Liver (tissue), 9 donors: ENCODE results near the gene LRRC70. TPM values are rescaled to one million over a fixed set of nuclear protein-coding genes. Genes with fewer than 3 reads are reported as not detected.

Experiments used
- DNase-seq: peaks from one replicate; pipeline ENCODE4 v3.0.0-alpha.2; 2017; ENCODE audit warnings: low spot score
- H3K27ac ChIP-seq, 2 donors: one replicate each; pipeline ENCODE4 v1.7.0; 2013; ENCODE audit warnings: inconsistent platforms in 2 of 2, low read length in 2 of 2, control low read depth in 1 of 2, low read depth in 1 of 2, mild to moderate bottlenecking in 1 of 2
- H3K27me3 ChIP-seq, 4 donors: one replicate each; pipeline versions ENCODE4 v1.6.1 to v1.7.0; 2013; ENCODE audit warnings: low read length in 3 of 4, inconsistent platforms in 1 of 4, mild to moderate bottlenecking in 1 of 4, moderate library complexity in 1 of 4; ENCODE audit not compliant: control insufficient read depth in 4 of 4, insufficient read depth in 4 of 4
- H3K36me3 ChIP-seq, 4 donors: one replicate each; pipeline versions ENCODE4 v1.6.1 to v1.7.0; 2013; ENCODE audit warnings: low read length in 3 of 4, mild to moderate bottlenecking in 3 of 4, low read depth in 1 of 4, moderate library complexity in 1 of 4; ENCODE audit not compliant: control insufficient read depth in 4 of 4, insufficient read depth in 3 of 4
- H3K4me1 ChIP-seq, 4 donors: one replicate each; pipeline versions ENCODE4 v1.6.1 to v1.7.0; 2013; ENCODE audit warnings: low read length in 3 of 4, mild to moderate bottlenecking in 3 of 4, moderate library complexity in 1 of 4; ENCODE audit not compliant: control insufficient read depth in 4 of 4, insufficient read depth in 4 of 4
- H3K4me3 ChIP-seq, 3 donors: one replicate each; pipeline versions ENCODE4 v1.6.1 to v1.7.0; 2013; ENCODE audit warnings: low read length in 3 of 3, control low read depth in 1 of 3, low read depth in 1 of 3, mild to moderate bottlenecking in 1 of 3
- H3K9ac ChIP-seq, 2 donors: one replicate each; pipeline ENCODE4 v1.7.0; 2013; ENCODE audit warnings: low read length in 2 of 2, mild to moderate bottlenecking in 2 of 2, moderate library complexity in 2 of 2, control low read depth in 1 of 2, low read depth in 1 of 2
- H3K9me3 ChIP-seq, 4 donors: one replicate each; pipeline versions ENCODE4 v1.6.1 to v1.7.0; 2013; ENCODE audit warnings: low read length in 3 of 4; ENCODE audit not compliant: control insufficient read depth in 4 of 4
- EGR1 ChIP-seq, 2 donors: IDR thresholded peaks; 2 replicates each; pipeline ENCODE4 v1.6.1; 2016 to 2018; ENCODE audit warnings: antibody characterized with exemption in 2 of 2, low read depth in 2 of 2
- FOXA1 ChIP-seq: IDR thresholded peaks from 2 replicates; pipeline ENCODE4 v1.6.1; 2016; ENCODE audit warnings: antibody characterized with exemption
- FOXA2 ChIP-seq: IDR thresholded peaks from 2 replicates; pipeline ENCODE4 v1.6.1; 2016; ENCODE audit warnings: antibody characterized with exemption
- GABPA ChIP-seq, 2 donors: IDR thresholded peaks in 1 of 2; conservative IDR thresholded peaks in 1 of 2; 2 replicates each; pipeline ENCODE4 v1.6.1; 2016; ENCODE audit warnings: antibody characterized with exemption in 2 of 2, mild to moderate bottlenecking in 1 of 2, moderate library complexity in 1 of 2
- HNF4A ChIP-seq, 2 donors: conservative IDR thresholded peaks; 2 replicates each; pipeline ENCODE4 v1.6.1; 2016; ENCODE audit warnings: antibody characterized with exemption in 2 of 2, mild to moderate bottlenecking in 2 of 2
- HNF4G ChIP-seq: IDR thresholded peaks from 2 replicates; pipeline ENCODE4 v1.6.1; 2016; ENCODE audit warnings: antibody characterized with exemption
- JUND ChIP-seq, 2 donors: IDR thresholded peaks; 2 replicates each; pipeline ENCODE4 v1.6.1; 2016; ENCODE audit warnings: antibody characterized with exemption in 2 of 2
- NR2F2 ChIP-seq: IDR thresholded peaks from 2 replicates; pipeline ENCODE4 v1.6.1; 2016; ENCODE audit warnings: antibody characterized with exemption
- RAD21 ChIP-seq, 2 donors: IDR thresholded peaks; 2 replicates each; pipeline ENCODE4 v1.6.1; 2016; ENCODE audit warnings: antibody characterized with exemption in 2 of 2, mild to moderate bottlenecking in 2 of 2
- RXRA ChIP-seq, 2 donors: IDR thresholded peaks; 2 replicates each; pipeline ENCODE4 v1.6.1; 2017 to 2018; ENCODE audit warnings: antibody characterized with exemption in 2 of 2, mild to moderate bottlenecking in 1 of 2
- SP1 ChIP-seq: IDR thresholded peaks from 2 replicates; pipeline ENCODE4 v1.6.1; 2018; ENCODE audit warnings: antibody characterized with exemption, mild to moderate bottlenecking
- TAF1 ChIP-seq: conservative IDR thresholded peaks from 2 replicates; pipeline ENCODE4 v1.6.1; 2016; ENCODE audit warnings: antibody characterized with exemption, mild to moderate bottlenecking
- YY1 ChIP-seq: IDR thresholded peaks from 2 replicates; pipeline ENCODE4 v1.6.1; 2016; ENCODE audit warnings: antibody characterized with exemption, mild to moderate bottlenecking
- WGBS: extraction: QIAGEN DNeasy Blood & Tissue Kit; methylation state at CpG from one replicate; pipeline ENCODE4 v1.1.7; 2013; 5-methylcytosine and 5-hydroxymethylcytosine counted together
- polyA plus RNA-seq, 2 donors: library from polyadenylated mRNA; stranded (reverse) in 1 of 2; unstranded in 1 of 2; fragments of 200-250 nt in 1 of 2; fragments of >200 nt in 1 of 2; fragmentation: Nextera tagmentation in 1 of 2; extraction: Ambion mirVana in 1 of 2; gene quantifications; one replicate each; pipeline versions ENCODE4 v1.2.1 to v1.2.3, GENCODE V29; 2013 to 2015
- total RNA-seq, 2 donors: library from RNA; depleted of rRNA; stranded (reverse); fragments of >200 nt; gene quantifications; one replicate each; pipeline ENCODE4 v1.2.3, GENCODE V29; 2014
- TF ChIP-seq, protein P1 (sequence below): IDR thresholded peaks from 2 replicates; pipeline ENCODE4 v1.6.1; 2016; ENCODE audit warnings: antibody characterized with exemption, mild to moderate bottlenecking
- TF ChIP-seq, protein P2 (sequence below): IDR thresholded peaks from 2 replicates; pipeline ENCODE4 v1.6.1; 2016; ENCODE audit warnings: antibody characterized with exemption
- TF ChIP-seq, protein P3 (sequence below): fragments of 150-350 bp; IDR thresholded peaks from 2 replicates; pipeline ENCODE4 v1.5.1; 2017; ENCODE audit warnings: improper control_type of control experiment, low read depth, low read length; ENCODE audit not compliant: missing input control
- donor health status: healthy.
- donor health status: healthy.
- donor health status: healthy.
- donor health status: healthy.
- donor health status: healthy.

Gene LRRC70
- total and polyA plus RNA-seq, 4 donors, result 0.66 to 2.8 (median 1.7) TPM

DNA sequence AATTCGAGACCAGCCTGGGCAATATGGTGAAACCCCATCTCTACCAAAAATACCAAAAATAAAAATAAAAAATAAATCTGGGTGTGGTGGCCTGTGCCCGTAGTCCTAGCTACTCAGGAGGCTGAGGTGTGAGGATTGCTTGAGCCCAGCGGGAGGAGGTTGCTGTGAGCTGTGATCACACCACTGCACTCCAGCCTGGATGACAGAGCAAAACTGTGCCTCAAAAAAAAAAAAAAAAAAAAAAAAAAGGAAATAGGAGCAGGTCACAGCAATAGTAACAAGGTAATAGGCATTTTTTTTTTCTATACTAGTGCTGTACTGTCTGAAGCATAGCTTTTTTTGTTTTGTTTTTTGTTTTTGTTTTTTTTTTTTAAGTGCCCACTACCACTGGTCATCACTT, 5.8 kb downstream of the LRRC70 start:
- Histone ChIP-seq H3K27me3 (no peaks in the 10 kb centered on the region), H3K27ac (no peak overlapping the region), H3K9ac (no peak overlapping the region), H3K36me3 (peaks cover 0 to 4% (median 0%) of the 10 kb centered on the region in 4 donors), H3K4me3 (no peak overlapping the region), H3K9me3 (no peaks in the 10 kb centered on the region), H3K4me1 (peaks cover 3 to 17% (median 17%) of the 10 kb centered on the region in 4 donors)
- WGBS, result 94% methylated on average over 3 of the region's 3 CpGs
- no peak for TF ChIP-seq HNF4G
- TF ChIP-seq, protein P1, sequence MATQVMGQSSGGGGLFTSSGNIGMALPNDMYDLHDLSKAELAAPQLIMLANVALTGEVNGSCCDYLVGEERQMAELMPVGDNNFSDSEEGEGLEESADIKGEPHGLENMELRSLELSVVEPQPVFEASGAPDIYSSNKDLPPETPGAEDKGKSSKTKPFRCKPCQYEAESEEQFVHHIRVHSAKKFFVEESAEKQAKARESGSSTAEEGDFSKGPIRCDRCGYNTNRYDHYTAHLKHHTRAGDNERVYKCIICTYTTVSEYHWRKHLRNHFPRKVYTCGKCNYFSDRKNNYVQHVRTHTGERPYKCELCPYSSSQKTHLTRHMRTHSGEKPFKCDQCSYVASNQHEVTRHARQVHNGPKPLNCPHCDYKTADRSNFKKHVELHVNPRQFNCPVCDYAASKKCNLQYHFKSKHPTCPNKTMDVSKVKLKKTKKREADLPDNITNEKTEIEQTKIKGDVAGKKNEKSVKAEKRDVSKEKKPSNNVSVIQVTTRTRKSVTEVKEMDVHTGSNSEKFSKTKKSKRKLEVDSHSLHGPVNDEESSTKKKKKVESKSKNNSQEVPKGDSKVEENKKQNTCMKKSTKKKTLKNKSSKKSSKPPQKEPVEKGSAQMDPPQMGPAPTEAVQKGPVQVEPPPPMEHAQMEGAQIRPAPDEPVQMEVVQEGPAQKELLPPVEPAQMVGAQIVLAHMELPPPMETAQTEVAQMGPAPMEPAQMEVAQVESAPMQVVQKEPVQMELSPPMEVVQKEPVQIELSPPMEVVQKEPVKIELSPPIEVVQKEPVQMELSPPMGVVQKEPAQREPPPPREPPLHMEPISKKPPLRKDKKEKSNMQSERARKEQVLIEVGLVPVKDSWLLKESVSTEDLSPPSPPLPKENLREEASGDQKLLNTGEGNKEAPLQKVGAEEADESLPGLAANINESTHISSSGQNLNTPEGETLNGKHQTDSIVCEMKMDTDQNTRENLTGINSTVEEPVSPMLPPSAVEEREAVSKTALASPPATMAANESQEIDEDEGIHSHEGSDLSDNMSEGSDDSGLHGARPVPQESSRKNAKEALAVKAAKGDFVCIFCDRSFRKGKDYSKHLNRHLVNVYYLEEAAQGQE, result no peak
- no peak for TF ChIP-seq EGR1 (IDR thresholded peaks at IDR 0.05; ENCODE audit: low read depth in 2 of 2)
- no peak for TF ChIP-seq JUND (IDR thresholded peaks at IDR 0.05)
- no peak for TF ChIP-seq RAD21 (IDR thresholded peaks at IDR 0.05)
- TF ChIP-seq, protein P2, sequence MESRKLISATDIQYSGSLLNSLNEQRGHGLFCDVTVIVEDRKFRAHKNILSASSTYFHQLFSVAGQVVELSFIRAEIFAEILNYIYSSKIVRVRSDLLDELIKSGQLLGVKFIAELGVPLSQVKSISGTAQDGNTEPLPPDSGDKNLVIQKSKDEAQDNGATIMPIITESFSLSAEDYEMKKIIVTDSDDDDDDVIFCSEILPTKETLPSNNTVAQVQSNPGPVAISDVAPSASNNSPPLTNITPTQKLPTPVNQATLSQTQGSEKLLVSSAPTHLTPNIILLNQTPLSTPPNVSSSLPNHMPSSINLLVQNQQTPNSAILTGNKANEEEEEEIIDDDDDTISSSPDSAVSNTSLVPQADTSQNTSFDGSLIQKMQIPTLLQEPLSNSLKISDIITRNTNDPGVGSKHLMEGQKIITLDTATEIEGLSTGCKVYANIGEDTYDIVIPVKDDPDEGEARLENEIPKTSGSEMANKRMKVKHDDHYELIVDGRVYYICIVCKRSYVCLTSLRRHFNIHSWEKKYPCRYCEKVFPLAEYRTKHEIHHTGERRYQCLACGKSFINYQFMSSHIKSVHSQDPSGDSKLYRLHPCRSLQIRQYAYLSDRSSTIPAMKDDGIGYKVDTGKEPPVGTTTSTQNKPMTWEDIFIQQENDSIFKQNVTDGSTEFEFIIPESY, result no peak
- no peak for TF ChIP-seq RXRA (IDR thresholded peaks at IDR 0.05)
- no peak for TF ChIP-seq YY1
- DNase-seq, result no peak

DNA sequence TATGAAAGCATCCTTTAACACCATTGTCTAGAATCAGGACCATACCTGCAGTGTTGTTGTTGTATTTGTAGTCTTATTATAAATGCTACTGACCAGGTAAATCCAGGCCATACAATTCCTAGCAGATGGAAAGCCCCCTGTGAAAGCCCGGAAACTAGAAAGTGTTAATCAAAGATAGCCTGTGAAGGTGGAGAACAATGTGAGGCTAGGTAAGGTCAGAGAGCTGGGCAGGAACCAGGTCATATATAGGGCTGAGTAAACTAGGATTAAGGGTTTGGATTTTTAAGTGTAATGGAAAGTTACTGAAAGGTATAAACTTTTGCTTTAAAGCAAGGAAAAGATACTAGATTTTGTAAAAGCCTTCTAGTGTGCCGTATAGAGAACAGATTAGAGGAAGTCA, 6.7 kb downstream of the LRRC70 start:
- no peak overlapping the region for H3K27ac ChIP-seq
- H3K4me1 ChIP-seq, result peaks cover 3 to 17% (median 17%) of the 10 kb centered on the region in 4 donors
- no peak overlapping the region for H3K9ac ChIP-seq
- no peak for DNase-seq
- no peak overlapping the region for H3K4me3 ChIP-seq
- no peaks in the 10 kb centered on the region for H3K9me3 ChIP-seq
- H3K27me3 ChIP-seq, result no peaks in the 10 kb centered on the region
- H3K36me3 ChIP-seq, result peaks cover 0 to 3% (median 0%) of the 10 kb centered on the region in 4 donors
- TF ChIP-seq GABPA (IDR thresholded peaks at IDR 0.05 in 1 of 2, conservative IDR thresholded peaks at IDR 0.05 in 1 of 2), result no peak
- TF ChIP-seq RAD21 (IDR thresholded peaks at IDR 0.05), result no peak
- no peak for TF ChIP-seq NR2F2
- TF ChIP-seq FOXA1, result no peak
- TF ChIP-seq HNF4G, result no peak
- TF ChIP-seq JUND (IDR thresholded peaks at IDR 0.05), result no peak
- TF ChIP-seq RXRA (IDR thresholded peaks at IDR 0.05), result no peak
- no peak for TF ChIP-seq HNF4A (conservative IDR thresholded peaks at IDR 0.05)
- no peak for TF ChIP-seq TAF1
- TF ChIP-seq SP1, result no peak
- no peak for TF ChIP-seq FOXA2
- no peak for TF ChIP-seq EGR1 (IDR thresholded peaks at IDR 0.05; ENCODE audit: low read depth in 2 of 2)
- TF ChIP-seq, protein P3, sequence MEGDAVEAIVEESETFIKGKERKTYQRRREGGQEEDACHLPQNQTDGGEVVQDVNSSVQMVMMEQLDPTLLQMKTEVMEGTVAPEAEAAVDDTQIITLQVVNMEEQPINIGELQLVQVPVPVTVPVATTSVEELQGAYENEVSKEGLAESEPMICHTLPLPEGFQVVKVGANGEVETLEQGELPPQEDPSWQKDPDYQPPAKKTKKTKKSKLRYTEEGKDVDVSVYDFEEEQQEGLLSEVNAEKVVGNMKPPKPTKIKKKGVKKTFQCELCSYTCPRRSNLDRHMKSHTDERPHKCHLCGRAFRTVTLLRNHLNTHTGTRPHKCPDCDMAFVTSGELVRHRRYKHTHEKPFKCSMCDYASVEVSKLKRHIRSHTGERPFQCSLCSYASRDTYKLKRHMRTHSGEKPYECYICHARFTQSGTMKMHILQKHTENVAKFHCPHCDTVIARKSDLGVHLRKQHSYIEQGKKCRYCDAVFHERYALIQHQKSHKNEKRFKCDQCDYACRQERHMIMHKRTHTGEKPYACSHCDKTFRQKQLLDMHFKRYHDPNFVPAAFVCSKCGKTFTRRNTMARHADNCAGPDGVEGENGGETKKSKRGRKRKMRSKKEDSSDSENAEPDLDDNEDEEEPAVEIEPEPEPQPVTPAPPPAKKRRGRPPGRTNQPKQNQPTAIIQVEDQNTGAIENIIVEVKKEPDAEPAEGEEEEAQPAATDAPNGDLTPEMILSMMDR, result no peak
- TF ChIP-seq YY1, result no peak
- WGBS, result 83% methylated on average over 2 of the region's 2 CpGs
